T1000 (cell line): ENCODE measurements around the gene TMEM217.
"Not testable (repeated sequence)": the region's sequence is repeated elsewhere in the genome, so short reads cannot be mapped to it uniquely, and the experiment has no call there.

Experiments
- DNase-seq: peaks from one replicate; lab custom pipeline; 2025; ENCODE audit warnings: mixed read lengths; lab: John Stamatoyannopoulos, UW

TMEM217 gene

DNA sequence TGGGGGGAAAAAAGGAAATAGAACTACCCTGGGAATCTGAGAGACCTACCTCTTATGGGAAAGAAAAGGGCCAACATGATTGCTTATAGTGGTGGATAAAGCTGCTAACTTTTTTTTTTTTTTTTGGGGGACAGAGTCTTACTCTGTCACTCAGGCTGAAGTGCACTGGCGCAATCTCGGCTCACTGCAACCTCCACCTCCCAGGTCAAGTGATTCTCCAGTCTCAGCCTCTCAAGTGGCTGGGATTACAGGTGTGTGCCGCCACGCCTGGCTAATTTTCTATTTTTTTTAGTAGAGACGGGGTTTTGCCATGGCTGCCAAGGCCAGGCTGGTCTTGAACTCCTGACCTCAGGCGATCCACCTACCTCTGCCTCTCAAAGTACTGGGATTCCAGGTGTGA, 39.9 kb downstream of the TMEM217 start:
- DNase-seq, result no peak

DNA sequence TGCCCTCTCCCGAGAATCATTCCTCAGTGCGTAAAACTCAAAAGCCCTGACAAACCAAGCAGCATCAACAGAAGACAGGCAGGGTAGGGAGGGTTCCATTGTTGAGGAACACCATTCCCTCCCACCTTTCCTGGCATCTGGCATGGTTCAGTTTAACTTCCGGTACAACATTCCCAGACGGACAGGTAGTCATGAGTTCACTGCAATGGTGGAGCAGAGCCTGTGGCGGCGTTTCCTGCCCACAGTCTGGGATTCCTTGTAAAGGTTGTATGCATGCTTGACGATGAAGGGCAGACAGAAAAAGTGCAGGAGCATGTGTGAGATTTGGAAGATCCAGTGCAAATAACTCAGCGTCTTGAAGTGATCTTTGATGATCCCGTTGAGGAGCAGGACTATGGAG, 45.7 kb downstream of the TMEM217 start:
- DNase-seq, result no peak

DNA sequence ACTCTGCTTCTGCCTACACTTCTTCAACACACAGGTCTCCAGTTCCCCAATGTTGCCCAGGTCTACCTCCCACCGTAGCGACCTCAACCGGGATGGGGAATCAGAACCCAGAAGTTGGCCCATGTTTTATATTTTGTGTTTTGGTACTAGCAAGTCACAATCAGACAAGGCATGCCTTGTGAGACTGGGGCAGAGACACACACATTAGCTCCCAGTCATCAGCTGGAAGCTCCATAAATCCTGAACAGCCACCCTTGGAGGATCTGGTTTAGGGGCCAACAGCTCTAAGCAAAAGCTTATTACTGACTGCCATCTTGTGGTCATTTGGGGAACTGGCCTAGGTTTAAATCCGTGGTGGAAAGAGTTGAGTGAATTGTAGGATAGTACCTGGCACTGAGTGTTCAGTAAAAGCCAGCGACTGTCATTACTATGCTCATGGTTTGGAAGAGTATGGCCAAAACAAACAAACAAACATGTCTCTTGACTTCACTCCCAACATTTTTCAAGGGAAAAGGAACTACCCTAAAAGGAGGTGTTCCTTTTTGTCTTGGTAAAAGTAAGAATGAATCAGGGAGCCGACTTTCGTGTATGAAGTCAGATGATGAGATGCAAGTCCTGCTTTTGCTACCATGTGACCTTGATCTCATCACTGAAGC, 47.5 kb downstream of the TMEM217 start:
- DNase-seq, result peak; percentile 54

- DNase-seq, result no peak
These were observed 48.3 kb downstream of the TMEM217 start for GRCh38 chr6:37209461-37210205.

GRCh38 chr6:37208793-37209192, 49.2 kb downstream of the TMEM217 start:
- DNase-seq, result no peak

- peak; percentile 63 for DNase-seq
These were observed 50.0 kb downstream of the TMEM217 start for GRCh38 chr6:37207903-37208456.

- no peak for DNase-seq
These were observed 51.3 kb downstream of the TMEM217 start for GRCh38 chr6:37206622-37207021.

GRCh38 chr6:37205997-37206340, 52.0 kb downstream of the TMEM217 start:
- no peak for DNase-seq

DNA sequence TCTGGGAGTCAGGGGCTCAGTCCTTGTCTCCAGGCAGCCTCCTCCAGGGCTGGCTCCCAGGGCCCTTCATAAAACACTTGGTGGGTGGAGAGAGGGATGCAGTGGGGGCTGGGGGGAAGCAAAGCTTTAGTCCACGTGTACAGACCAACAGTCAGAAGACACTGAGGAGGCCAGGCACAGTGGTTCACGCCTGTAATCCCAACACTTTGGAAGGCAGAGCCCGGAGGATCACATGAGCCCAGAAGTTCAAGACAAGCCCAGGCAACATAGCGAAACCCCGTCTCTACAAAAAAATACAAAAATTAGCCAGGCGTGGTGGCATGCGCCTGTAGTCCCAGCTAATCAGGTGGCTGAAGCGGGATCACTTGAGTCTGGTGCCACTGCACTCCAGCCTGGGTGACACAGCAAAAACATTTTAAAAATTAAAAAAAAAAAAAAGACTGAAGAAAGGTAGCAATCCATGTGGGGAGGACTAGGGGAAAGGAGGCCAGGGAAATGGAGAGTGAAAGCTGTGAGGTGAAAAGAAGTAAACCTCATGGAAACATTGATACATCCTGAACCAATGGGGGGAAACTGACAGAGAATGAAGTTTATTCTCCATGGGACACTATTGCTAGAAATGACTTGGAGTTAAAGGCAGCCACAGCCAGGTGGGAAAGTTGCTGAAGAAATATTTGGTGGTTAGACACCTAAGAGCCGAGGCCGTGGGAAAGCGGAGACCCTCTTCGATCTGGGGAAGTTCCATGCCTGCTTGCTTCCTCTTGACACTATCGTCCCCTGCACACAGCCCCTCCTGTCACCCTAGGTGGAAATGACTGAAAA, 52.6 kb downstream of the TMEM217 start:
- DNase-seq, result no peak

DNA sequence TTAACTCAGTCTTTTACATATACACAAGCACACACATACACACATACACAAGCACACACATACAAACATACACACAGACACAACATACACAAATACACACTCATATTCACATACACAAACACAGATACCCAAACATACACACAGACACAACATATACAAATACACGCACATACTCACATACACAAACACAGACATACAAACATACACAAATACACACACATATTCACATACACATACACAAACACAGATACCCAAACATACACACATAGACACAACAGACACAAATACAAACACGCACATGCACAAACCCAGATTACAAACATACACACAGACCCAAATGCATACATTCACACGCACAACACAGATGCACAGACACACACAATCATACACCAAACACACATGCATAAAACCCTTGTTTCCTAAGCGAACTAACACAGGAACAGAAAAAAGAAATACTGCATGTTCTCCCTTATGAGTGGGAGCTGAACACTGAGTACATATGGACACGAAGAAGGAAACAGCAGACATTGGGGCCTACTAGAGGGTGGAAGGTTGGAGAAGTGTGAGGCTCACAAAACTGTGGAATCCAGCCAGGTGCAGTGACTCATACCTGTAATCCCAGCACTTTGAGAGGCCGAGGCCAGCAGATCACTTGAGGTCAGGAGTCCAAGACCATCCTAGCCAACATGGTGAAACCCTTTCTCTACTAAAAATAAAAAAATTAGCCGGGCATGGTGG, 53.8 kb downstream of the TMEM217 start:
- no peak for DNase-seq

GRCh38 chr6:37202788-37203491, 55.0 kb downstream of the TMEM217 start:
- no peak for DNase-seq

- no peak for DNase-seq
These were observed 56.2 kb downstream of the TMEM217 start for GRCh38 chr6:37201726-37202125.

DNA sequence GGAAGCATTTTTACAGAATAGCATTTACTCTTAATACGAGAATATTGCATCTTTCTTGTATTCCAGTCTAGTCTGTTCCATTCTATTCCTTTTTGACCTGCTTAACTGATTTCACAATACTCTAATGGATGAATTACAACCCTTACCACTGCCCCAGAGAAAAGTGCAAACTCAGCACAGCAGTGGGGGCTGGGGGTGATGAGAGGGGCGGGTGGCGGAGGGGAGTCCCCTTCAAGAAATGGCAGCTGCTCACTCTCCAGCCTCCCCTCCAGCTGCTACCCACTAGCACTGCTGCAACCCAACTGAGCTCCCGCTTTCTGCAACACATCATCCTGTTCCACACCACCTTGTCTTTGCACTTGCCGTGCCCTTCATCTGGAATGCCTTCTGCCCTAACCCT, 57.9 kb downstream of the TMEM217 start:
- DNase-seq, result no peak

- DNase-seq, result not testable (repeated sequence)
These were observed 61.5 kb downstream of the TMEM217 start for GRCh38 chr6:37196451-37196850.

DNA sequence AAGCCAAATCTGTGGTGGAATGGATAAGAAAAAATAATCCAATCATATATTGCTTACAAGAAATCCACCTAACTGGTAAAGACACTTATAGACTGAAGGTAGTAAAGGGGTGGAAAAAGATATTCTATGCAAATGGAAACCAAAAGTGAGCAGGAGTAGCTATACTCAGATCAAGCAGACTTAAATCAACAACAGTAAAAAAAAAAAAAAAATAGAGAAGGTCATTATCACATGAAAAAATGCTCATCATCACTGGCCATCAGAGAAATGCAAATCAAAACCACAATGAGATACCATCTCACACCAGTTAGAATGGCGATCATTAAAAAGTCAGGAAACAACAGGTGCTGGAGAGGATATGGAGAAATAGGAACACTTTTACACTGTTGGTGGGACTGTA, 63.1 kb downstream of the TMEM217 start:
- DNase-seq, result not testable (repeated sequence)

- DNase-seq, result no peak
These were observed 65.3 kb downstream of the TMEM217 start for GRCh38 chr6:37192666-37193065.

DNA sequence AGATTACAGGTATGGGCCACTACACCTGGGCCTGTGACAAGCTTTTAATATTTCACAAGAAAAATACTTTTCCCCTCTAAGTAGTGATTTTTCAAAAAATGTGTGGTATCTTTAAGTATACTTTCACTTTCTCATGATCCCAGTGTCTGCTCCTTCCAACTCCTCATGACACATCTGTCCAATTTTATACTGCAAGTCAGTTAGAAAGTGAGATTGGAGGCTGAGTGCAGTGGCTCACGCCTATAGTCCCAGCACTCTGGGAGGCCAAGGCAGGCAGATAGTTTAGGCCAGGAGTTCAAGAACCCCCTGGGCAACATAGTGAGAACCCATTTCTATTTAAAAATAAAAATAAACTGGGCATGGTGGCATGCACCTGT, 67.8 kb downstream of the TMEM217 start:
- DNase-seq, result no peak

GRCh38 chr6:37188962-37189510, 68.9 kb downstream of the TMEM217 start:
- no peak for DNase-seq

- no peak for DNase-seq
These were observed 70.5 kb downstream of the TMEM217 start for GRCh38 chr6:37187321-37188022.

DNA sequence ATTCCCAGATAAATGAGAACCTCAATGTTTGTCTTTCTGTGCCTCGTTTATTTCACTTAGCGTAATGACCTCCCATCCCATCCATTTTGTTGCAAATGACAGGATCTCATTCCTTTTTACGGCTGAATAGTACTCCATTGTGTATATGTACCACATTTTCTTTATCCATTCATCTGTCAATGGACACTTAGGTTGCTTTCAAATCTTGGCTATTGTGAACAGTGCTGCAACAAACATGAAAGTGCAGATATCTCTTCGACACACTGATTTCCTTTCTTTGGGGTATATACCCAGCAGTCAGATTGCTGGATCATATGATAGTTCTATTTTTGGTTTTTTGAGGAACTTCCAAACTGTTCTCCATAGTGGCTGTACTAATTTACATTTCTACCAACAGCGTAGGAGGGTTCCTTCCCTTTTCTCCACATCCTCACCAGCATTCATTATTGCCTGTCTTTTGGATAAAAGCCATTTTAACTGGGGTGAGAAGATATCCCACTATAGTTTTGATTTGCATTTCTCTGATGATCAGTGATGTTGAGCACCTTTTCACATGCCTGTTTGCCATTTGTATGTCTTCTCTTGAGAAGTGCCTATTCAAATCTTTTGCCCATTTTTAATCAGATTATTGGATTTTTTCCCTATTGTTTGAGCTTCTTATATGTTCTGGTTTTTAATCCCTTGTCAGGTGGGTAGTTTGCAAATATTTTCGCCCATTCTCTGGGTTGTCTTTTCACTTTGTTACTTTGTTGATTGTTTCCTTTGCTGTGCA, 71.8 kb downstream of the TMEM217 start:
- not testable (repeated sequence) for DNase-seq
